ENCODE results near the gene CARM1.

GRCh38 chr19:10852941-10853340 lies 18.4 kb upstream of the CARM1 start:
- TF ChIP-seq, protein P1, sequence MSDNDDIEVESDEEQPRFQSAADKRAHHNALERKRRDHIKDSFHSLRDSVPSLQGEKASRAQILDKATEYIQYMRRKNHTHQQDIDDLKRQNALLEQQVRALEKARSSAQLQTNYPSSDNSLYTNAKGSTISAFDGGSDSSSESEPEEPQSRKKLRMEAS (IDR thresholded peaks at IDR 0.05) = no peak
- TF ChIP-seq POLR2AphosphoS2 (conservative IDR thresholded peaks at IDR 0.05; ENCODE audit: low read length) (no peak), POLR2A (IDR thresholded peaks at IDR 0.05; ENCODE audit: low read length) (no peak), CHD2 (IDR thresholded peaks at IDR 0.05; ENCODE audit: low read length, partially characterized antibody) (no peak), E2F6 (IDR thresholded peaks at IDR 0.05; ENCODE audit: borderline replicate concordance, low read depth) (no peak)
- TF ChIP-seq, protein P2, sequence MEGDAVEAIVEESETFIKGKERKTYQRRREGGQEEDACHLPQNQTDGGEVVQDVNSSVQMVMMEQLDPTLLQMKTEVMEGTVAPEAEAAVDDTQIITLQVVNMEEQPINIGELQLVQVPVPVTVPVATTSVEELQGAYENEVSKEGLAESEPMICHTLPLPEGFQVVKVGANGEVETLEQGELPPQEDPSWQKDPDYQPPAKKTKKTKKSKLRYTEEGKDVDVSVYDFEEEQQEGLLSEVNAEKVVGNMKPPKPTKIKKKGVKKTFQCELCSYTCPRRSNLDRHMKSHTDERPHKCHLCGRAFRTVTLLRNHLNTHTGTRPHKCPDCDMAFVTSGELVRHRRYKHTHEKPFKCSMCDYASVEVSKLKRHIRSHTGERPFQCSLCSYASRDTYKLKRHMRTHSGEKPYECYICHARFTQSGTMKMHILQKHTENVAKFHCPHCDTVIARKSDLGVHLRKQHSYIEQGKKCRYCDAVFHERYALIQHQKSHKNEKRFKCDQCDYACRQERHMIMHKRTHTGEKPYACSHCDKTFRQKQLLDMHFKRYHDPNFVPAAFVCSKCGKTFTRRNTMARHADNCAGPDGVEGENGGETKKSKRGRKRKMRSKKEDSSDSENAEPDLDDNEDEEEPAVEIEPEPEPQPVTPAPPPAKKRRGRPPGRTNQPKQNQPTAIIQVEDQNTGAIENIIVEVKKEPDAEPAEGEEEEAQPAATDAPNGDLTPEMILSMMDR (IDR thresholded peaks at IDR 0.05) = no peak

All from A549 (cell line).